Brain microvascular endothelial cell (primary cell): ENCODE results near the gene TGM5.
"Not testable (repeated sequence)": the region's sequence is repeated elsewhere in the genome, so short reads cannot be mapped to it uniquely, and the experiment has no call there.

ENCODE experiments used
- DNase-seq: peaks from one replicate; pipeline ENCODE4 v3.0.0-alpha.2; 2020
- H3K27ac ChIP-seq: fragments of 250-450 bp; sonication (Bioruptor Pico); 2 replicates; pipeline ENCODE4 v1.5.1; 2020; ENCODE audit warnings: mild to moderate bottlenecking, moderate library complexity
- H3K27me3 ChIP-seq: fragments of 250-450 bp; sonication (Bioruptor Pico); replicated peaks from 2 replicates; pipeline ENCODE4 v1.5.1; 2020; ENCODE audit warnings: mild to moderate bottlenecking
- H3K36me3 ChIP-seq: fragments of 250-450 bp; sonication (Bioruptor Pico); replicated peaks from 2 replicates; pipeline ENCODE4 v1.5.1; 2020; ENCODE audit warnings: mild to moderate bottlenecking
- H3K4me3 ChIP-seq: 2 replicates; pipeline ENCODE4 v1.5.1; 2011; ENCODE audit warnings: low read depth, mild to moderate bottlenecking, control low read depth, low read length, moderate library complexity
- CTCF ChIP-seq: IDR thresholded peaks from 2 replicates; pipeline ENCODE4 v1.5.1; 2011; ENCODE audit warnings: low read depth, mild to moderate bottlenecking, moderate library complexity, low read length, control low read depth, inconsistent platforms; ENCODE audit errors: missing control alignments
- in situ Hi-C: cut with HindIII; loops from 2 replicates; pipeline ENCODE4 v1.10.0; 2017; ENCODE audit warnings: low sequenced_read_pairs, low pct_ligation_motif_present

Gene TGM5

GRCh38 chr15:43274136-43274535 is 7.4 kb upstream of the TGM5 start:
- Histone ChIP-seq H3K27ac (no peak overlapping the region), H3K4me3 (no peak overlapping the region)
- no peak for DNase-seq

GRCh38 chr15:43273243-43273642 is 6.5 kb upstream of the TGM5 start:
- Histone ChIP-seq H3K36me3 (no peaks in the 10 kb centered on the region), H3K27me3 (peaks cover 13% of the 10 kb centered on the region), H3K4me3 (no peak overlapping the region), H3K27ac (no peak overlapping the region)
- TF ChIP-seq CTCF = no peak
- in situ Hi-C loops = no loop called here
- no peak for DNase-seq

More at GRCh38 chr15:43274136-43274535, 7.4 kb upstream of the TGM5 start:
- peaks cover 11% of the 10 kb centered on the region for H3K27me3 ChIP-seq
- in situ Hi-C loops = no loop called here
- no peak for TF ChIP-seq CTCF
- H3K36me3 ChIP-seq = no peaks in the 10 kb centered on the region

- in situ Hi-C loops, H3K4me3 ChIP-seq, DNase-seq, H3K27ac ChIP-seq, H3K36me3 ChIP-seq: not testable (repeated sequence)
- H3K27me3 ChIP-seq = peaks cover 17% of the 10 kb centered on the region
Observed at GRCh38 chr15:43271908-43272307, 5.2 kb upstream of the TGM5 start.

- in situ Hi-C loops = no loop called here
- DNase-seq = no peak
- Histone ChIP-seq H3K27me3 (peaks cover 18% of the 10 kb centered on the region), H3K36me3 (no peaks in the 10 kb centered on the region), H3K4me3 (no peak overlapping the region), H3K27ac (no peak overlapping the region)
- no peak for TF ChIP-seq CTCF
Observed at GRCh38 chr15:43270676-43271306, 4.1 kb upstream of the TGM5 start.

- in situ Hi-C loops = no loop called here
- Histone ChIP-seq H3K36me3 (no peaks in the 10 kb centered on the region), H3K27me3 (peaks cover 17% of the 10 kb centered on the region), H3K27ac (no peak overlapping the region), H3K4me3 (no peak overlapping the region)
- no peak for TF ChIP-seq CTCF
- DNase-seq = no peak
Observed at GRCh38 chr15:43270113-43270665, 3.5 kb upstream of the TGM5 start.

- H3K27me3 ChIP-seq = peaks cover 31% of the 10 kb centered on the region
- no peaks in the 10 kb centered on the region for H3K36me3 ChIP-seq
- peak; percentile 81 for TF ChIP-seq CTCF
- no peak overlapping the region for H3K27ac ChIP-seq
- in situ Hi-C loops = no loop called here
- no peak for DNase-seq
- no peak overlapping the region for H3K4me3 ChIP-seq
Observed at GRCh38 chr15:43268111-43269105, 1.7 kb upstream of the TGM5 start.
